ENCODE measurements around the gene NOS1AP.

Gene NOS1AP

DNA sequence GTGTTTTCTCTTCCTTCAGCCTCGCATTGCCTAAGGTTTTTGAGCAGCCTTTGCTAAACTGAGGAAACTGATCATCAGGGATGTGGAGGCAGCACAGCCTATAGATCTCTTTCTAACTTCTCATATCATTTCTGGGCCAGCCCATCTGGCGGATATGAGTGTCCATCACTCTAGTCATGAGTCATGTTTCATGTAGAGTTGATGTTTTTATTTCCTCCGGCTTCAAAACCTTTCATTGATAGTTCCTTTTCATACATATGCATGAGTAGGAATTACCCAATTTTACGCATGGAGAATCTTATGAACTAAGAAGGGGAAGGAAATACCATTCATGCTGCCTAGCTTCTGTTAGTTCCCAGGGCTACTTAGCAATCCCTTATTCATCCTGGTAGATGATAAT, 240.8 kb downstream of the NOS1AP start:
- no peaks in the 10 kb centered on the region for H4K20me1 ChIP-seq (ENCODE audit: insufficient read depth, low read length, poor library complexity, severe bottlenecking)

DNA sequence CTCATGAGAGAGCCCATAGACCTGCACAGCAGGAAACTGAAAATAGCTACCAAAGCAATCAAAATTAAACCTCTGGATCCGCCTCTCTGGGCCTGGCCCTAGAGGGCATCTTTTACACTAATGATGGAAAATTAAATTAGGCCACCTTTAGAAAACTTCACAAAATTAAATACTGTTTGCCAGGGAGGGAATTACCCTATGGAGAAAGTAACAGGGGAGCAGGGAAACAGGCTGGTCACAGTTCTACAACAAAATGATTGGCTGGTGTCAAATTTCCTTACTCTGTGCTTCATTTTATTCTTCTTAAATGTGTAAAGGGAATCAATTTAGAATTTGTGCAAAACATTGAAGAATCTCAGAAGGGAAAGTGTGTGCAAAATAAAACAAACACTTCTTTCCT, 244.7 kb downstream of the NOS1AP start:
- Histone ChIP-seq H3K36me3 (ENCODE audit: insufficient read depth, low read length) (no peaks in the 10 kb centered on the region), H3K4me3 (ENCODE audit: low read length, poor library complexity, severe bottlenecking) (no peak overlapping the region)

More for the DNA sequence above, 240.8 kb downstream of the NOS1AP start:
- Histone ChIP-seq H3K79me2 (ENCODE audit: insufficient read depth, low read length) (no peaks in the 10 kb centered on the region), H3K4me2 (ENCODE audit: low read depth, low read length, poor library complexity, severe bottlenecking) (no peak overlapping the region), H3K36me3 (ENCODE audit: insufficient read depth, low read length) (no peaks in the 10 kb centered on the region), H3K4me1 (ENCODE audit: insufficient read depth, low read length, poor library complexity, severe bottlenecking) (peaks cover 11% of the 10 kb centered on the region), H3K9ac (ENCODE audit: low read depth, low read length, poor library complexity, severe bottlenecking) (no peak overlapping the region), H3F3A (ENCODE audit: low read depth) (no peaks in the 10 kb centered on the region), H3K27me3 (ENCODE audit: insufficient read depth, low read length, poor library complexity, severe bottlenecking) (no peaks in the 10 kb centered on the region), H2AFZ (ENCODE audit: low read length) (no peak overlapping the region), H3K9me3 (ENCODE audit: insufficient read depth, low read depth, low read length) (no peaks in the 10 kb centered on the region), H3K9me2 (replicated peaks; ENCODE audit: low read depth, low read length) (no peaks in the 10 kb centered on the region), H3K4me3 (ENCODE audit: low read length, poor library complexity, severe bottlenecking) (no peak overlapping the region)
- TF ChIP-seq, protein P1, sequence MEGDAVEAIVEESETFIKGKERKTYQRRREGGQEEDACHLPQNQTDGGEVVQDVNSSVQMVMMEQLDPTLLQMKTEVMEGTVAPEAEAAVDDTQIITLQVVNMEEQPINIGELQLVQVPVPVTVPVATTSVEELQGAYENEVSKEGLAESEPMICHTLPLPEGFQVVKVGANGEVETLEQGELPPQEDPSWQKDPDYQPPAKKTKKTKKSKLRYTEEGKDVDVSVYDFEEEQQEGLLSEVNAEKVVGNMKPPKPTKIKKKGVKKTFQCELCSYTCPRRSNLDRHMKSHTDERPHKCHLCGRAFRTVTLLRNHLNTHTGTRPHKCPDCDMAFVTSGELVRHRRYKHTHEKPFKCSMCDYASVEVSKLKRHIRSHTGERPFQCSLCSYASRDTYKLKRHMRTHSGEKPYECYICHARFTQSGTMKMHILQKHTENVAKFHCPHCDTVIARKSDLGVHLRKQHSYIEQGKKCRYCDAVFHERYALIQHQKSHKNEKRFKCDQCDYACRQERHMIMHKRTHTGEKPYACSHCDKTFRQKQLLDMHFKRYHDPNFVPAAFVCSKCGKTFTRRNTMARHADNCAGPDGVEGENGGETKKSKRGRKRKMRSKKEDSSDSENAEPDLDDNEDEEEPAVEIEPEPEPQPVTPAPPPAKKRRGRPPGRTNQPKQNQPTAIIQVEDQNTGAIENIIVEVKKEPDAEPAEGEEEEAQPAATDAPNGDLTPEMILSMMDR (conservative IDR thresholded peaks at IDR 0.05; ENCODE audit: low read length) = no peak
- TF ChIP-seq EZH2phosphoT487 (IDR thresholded peaks at IDR 0.05; ENCODE audit: borderline replicate concordance) = no peak

DNA sequence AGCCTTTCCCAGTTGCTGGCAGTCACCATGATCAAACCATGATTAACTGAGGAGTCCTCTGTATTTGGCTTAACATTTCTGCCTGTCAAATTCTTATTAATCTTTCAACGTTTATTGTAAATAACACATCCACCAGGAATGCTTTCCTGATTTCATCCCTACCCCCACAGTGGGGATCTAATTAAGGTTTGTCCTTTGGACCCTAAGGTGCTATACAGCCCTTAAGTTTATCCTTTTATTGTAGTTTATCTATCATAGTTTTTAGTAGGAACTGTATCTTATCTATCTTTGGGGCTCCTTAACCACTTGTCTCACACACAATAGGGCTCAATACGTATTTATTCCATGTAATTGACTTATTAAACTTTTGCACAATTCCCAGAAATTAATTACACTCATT, 246.2 kb downstream of the NOS1AP start:
- Histone ChIP-seq H3F3A (ENCODE audit: low read depth) (no peaks in the 10 kb centered on the region), H3K4me1 (ENCODE audit: insufficient read depth, low read length, poor library complexity, severe bottlenecking) (peaks cover 31% of the 10 kb centered on the region), H3K36me3 (ENCODE audit: insufficient read depth, low read length) (no peaks in the 10 kb centered on the region), H3K9me3 (ENCODE audit: insufficient read depth, low read depth, low read length) (no peaks in the 10 kb centered on the region), H4K20me1 (ENCODE audit: insufficient read depth, low read length, poor library complexity, severe bottlenecking) (no peaks in the 10 kb centered on the region), H3K9ac (ENCODE audit: low read depth, low read length, poor library complexity, severe bottlenecking) (no peak overlapping the region), H3K79me2 (ENCODE audit: insufficient read depth, low read length) (no peaks in the 10 kb centered on the region), H3K4me2 (ENCODE audit: low read depth, low read length, poor library complexity, severe bottlenecking) (peak overlapping the region; percentile 60), H2AFZ (ENCODE audit: low read length) (no peak overlapping the region), H3K27me3 (ENCODE audit: insufficient read depth, low read length, poor library complexity, severe bottlenecking) (no peaks in the 10 kb centered on the region), H3K9me2 (replicated peaks; ENCODE audit: low read depth, low read length) (no peaks in the 10 kb centered on the region), H3K4me3 (ENCODE audit: low read length, poor library complexity, severe bottlenecking) (peak overlapping the region; percentile 26)
- no peak for TF ChIP-seq EZH2phosphoT487 (IDR thresholded peaks at IDR 0.05; ENCODE audit: borderline replicate concordance)

More for the DNA sequence above, 244.7 kb downstream of the NOS1AP start:
- H3K4me1 ChIP-seq (ENCODE audit: insufficient read depth, low read length, poor library complexity, severe bottlenecking) = peaks cover 31% of the 10 kb centered on the region
- H3K9ac ChIP-seq (ENCODE audit: low read depth, low read length, poor library complexity, severe bottlenecking) = no peak overlapping the region
- no peaks in the 10 kb centered on the region for H3F3A ChIP-seq (ENCODE audit: low read depth)
- H3K79me2 ChIP-seq (ENCODE audit: insufficient read depth, low read length) = no peaks in the 10 kb centered on the region
- no peak overlapping the region for H3K4me2 ChIP-seq (ENCODE audit: low read depth, low read length, poor library complexity, severe bottlenecking)
- H3K9me2 ChIP-seq (replicated peaks; ENCODE audit: low read depth, low read length) = no peaks in the 10 kb centered on the region
- TF ChIP-seq, protein P1 (conservative IDR thresholded peaks at IDR 0.05; ENCODE audit: low read length) = no peak
- no peak for TF ChIP-seq EZH2phosphoT487 (IDR thresholded peaks at IDR 0.05; ENCODE audit: borderline replicate concordance)
- no peaks in the 10 kb centered on the region for H3K27me3 ChIP-seq (ENCODE audit: insufficient read depth, low read length, poor library complexity, severe bottlenecking)
- no peaks in the 10 kb centered on the region for H4K20me1 ChIP-seq (ENCODE audit: insufficient read depth, low read length, poor library complexity, severe bottlenecking)
- H2AFZ ChIP-seq (ENCODE audit: low read length) = no peak overlapping the region
- H3K9me3 ChIP-seq (ENCODE audit: insufficient read depth, low read depth, low read length) = no peaks in the 10 kb centered on the region

DNA sequence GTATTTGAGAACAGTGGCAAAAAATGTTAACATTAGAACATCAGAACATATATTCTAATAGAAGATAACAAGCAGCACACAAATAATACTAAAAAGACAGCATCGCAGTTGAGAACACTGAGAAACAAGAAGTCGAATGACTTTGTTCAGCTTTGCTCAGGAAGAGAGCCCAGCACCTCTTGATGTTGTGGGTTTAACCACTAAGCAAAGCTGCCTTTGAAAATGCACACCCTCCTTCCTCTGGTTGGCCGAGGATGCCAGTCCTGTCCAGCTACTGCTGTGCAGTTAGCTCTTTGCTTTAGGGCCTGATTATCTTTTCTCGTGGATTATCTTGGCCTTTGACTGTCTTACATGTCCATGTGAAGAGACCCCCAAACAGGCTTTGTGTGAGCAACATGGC, 246.7 kb downstream of the NOS1AP start:
- H3K9me3 ChIP-seq (ENCODE audit: insufficient read depth, low read depth, low read length) = no peaks in the 10 kb centered on the region
- TF ChIP-seq, protein P1 (conservative IDR thresholded peaks at IDR 0.05; ENCODE audit: low read length) = no peak
- TF ChIP-seq EZH2phosphoT487 (IDR thresholded peaks at IDR 0.05; ENCODE audit: borderline replicate concordance) = no peak
- H3K79me2 ChIP-seq (ENCODE audit: insufficient read depth, low read length) = no peaks in the 10 kb centered on the region
- no peaks in the 10 kb centered on the region for H4K20me1 ChIP-seq (ENCODE audit: insufficient read depth, low read length, poor library complexity, severe bottlenecking)
- H2AFZ ChIP-seq (ENCODE audit: low read length) = no peak overlapping the region
- no peak overlapping the region for H3K9ac ChIP-seq (ENCODE audit: low read depth, low read length, poor library complexity, severe bottlenecking)
- H3F3A ChIP-seq (ENCODE audit: low read depth) = no peaks in the 10 kb centered on the region
- no peaks in the 10 kb centered on the region for H3K27me3 ChIP-seq (ENCODE audit: insufficient read depth, low read length, poor library complexity, severe bottlenecking)
- no peaks in the 10 kb centered on the region for H3K9me2 ChIP-seq (replicated peaks; ENCODE audit: low read depth, low read length)
- peak overlapping the region; percentile 60 for H3K4me2 ChIP-seq (ENCODE audit: low read depth, low read length, poor library complexity, severe bottlenecking)
- peaks cover 31% of the 10 kb centered on the region for H3K4me1 ChIP-seq (ENCODE audit: insufficient read depth, low read length, poor library complexity, severe bottlenecking)
- no peaks in the 10 kb centered on the region for H3K36me3 ChIP-seq (ENCODE audit: insufficient read depth, low read length)
- peak overlapping the region; percentile 26 for H3K4me3 ChIP-seq (ENCODE audit: low read length, poor library complexity, severe bottlenecking)
